Fibroblast of villous mesenchyme (primary cell): ENCODE data around the gene ANKH. TPM values are rescaled to one million over a fixed set of nuclear protein-coding genes. Genes with fewer than 3 reads are reported as not detected.
"Not testable (repeated sequence)": the region's sequence is repeated elsewhere in the genome, so short reads cannot be mapped to it uniquely, and the experiment has no call there.

Source experiments
- DNase-seq: peaks from one replicate; pipeline ENCODE4 v3.0.0-alpha.2; 2010; ENCODE audit warnings: low read depth
- H3K4me3 ChIP-seq: 2 replicates; pipeline ENCODE4 v1.5.1; 2011; ENCODE audit warnings: low read depth, mild to moderate bottlenecking, low read length
- total RNA-seq: library from RNA; depleted of rRNA; stranded (reverse); fragments of >200 nt; gene quantifications from 2 replicates; pipeline ENCODE4 v1.2.3, GENCODE V29; 2012
- TF ChIP-seq, protein P1 (sequence below): IDR thresholded peaks from 2 replicates; pipeline ENCODE4 v1.5.1; 2012; ENCODE audit warnings: low read depth, mild to moderate bottlenecking, low read length; ENCODE audit not compliant: insufficient read depth

Gene ANKH
- total RNA-seq, 1 donor, result 8.2 TPM

- DNase-seq, result no peak
- no peak overlapping the region for H3K4me3 ChIP-seq
- TF ChIP-seq, protein P1, sequence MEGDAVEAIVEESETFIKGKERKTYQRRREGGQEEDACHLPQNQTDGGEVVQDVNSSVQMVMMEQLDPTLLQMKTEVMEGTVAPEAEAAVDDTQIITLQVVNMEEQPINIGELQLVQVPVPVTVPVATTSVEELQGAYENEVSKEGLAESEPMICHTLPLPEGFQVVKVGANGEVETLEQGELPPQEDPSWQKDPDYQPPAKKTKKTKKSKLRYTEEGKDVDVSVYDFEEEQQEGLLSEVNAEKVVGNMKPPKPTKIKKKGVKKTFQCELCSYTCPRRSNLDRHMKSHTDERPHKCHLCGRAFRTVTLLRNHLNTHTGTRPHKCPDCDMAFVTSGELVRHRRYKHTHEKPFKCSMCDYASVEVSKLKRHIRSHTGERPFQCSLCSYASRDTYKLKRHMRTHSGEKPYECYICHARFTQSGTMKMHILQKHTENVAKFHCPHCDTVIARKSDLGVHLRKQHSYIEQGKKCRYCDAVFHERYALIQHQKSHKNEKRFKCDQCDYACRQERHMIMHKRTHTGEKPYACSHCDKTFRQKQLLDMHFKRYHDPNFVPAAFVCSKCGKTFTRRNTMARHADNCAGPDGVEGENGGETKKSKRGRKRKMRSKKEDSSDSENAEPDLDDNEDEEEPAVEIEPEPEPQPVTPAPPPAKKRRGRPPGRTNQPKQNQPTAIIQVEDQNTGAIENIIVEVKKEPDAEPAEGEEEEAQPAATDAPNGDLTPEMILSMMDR, result no peak
Observed at GRCh38 chr5:14879393-14879792, 7.8 kb upstream of the ANKH start.

GRCh38 chr5:14878192-14878591 lies 6.6 kb upstream of the ANKH start:
- H3K4me3 ChIP-seq, DNase-seq: not testable (repeated sequence)

- TF ChIP-seq, protein P1, result no peak
- no peak for DNase-seq
- no peak overlapping the region for H3K4me3 ChIP-seq
Observed at GRCh38 chr5:14876095-14876494, 4.5 kb upstream of the ANKH start.

- H3K4me3 ChIP-seq, result no peak overlapping the region
- DNase-seq, result no peak
- TF ChIP-seq, protein P1, result no peak
Observed at GRCh38 chr5:14873790-14874189, 2.2 kb upstream of the ANKH start.

GRCh38 chr5:14873093-14873492 lies 1.5 kb upstream of the ANKH start:
- no peak for DNase-seq
- TF ChIP-seq, protein P1, result no peak
- no peak overlapping the region for H3K4me3 ChIP-seq

DNA sequence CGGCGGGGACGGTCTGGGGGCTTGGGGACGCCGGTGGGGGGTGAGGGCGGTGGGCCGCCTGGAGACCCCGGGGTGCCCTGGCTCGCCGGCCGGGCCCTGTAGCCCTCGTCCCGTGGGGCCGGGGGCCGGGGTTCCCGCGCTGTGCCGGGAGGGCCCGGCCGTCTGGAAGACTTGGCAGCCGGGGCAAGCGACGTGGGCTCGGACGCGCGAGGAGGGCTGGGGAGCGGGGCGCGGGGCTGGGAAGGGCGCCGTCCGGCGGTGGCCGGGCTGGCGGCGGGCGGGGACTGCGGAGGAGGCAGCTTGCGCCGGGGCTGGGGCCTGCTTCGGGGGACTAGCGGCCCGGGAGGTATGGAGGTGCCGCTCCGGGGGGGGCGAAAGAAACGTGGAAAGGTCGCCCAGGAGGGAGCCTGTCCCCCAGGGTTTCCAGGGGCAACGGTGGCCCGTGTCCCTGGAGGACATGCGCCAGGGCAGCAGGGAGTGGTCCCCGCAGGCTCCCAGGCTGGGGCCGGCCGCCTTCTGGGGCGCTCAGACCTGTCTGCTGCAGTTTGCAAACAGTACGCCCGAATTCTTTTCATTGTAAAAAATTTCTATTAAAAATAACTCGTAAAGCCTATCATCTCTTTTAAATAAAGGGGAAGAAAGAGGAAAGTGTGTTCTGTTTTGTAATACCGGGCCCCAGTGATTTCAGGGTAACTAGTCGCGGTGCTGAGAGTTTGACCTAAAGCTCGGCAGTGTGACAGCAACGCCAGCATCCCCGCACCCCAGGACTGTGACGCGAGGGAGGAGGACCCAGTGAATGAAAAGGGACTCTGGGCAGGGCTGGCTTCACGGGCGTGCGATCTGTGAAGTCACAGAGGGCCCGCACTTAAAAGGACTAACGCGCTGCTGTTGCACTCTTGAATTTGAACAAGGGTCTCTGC lies 752 bp upstream of the ANKH start:
- peak; percentile 43 for DNase-seq
- TF ChIP-seq, protein P1, result peak; percentile 18

DNA sequence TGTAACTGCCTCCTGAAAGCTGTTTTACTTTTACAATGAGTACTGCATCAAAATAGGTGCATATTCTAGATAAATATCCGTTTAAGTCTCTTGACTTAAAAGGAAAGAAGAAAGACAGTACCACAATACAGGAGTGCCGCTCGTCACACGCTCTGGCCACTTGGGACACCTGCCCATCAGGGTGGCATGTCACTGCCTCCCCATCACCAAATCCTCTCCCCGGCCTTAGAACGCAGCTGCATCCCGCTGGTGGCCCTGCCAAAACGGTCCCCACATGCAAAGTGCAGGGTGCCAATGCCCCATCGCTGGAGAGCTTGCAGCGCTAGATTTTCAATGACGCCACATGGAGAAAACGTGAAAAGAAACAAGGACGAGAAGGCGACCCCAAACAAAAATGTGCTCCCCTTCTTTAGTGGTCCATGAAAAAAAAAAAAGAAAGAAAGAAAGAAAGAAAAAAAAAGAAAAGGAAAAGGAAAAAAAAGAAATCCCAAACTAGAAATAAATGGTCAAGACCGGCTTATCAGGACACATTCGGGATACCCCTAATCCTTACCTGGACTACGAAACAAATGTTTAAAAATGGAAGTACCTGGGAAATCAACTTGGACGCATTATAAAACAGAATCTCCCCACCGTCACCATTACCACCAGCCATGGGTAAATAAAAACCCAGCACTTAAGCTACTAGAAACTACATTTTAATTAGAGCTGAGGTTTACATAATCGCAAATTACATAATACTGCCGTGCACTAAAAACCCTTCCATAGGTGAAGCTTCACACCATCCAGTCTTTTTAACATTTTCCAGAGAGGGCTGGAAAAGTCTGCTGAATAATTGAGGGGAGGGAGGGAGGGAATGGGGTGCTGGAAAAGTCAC lies 1.0 kb downstream of the ANKH start:
- peak overlapping the region; percentile 78 for H3K4me3 ChIP-seq
- TF ChIP-seq, protein P1, result no peak
- no peak for DNase-seq

More for the DNA sequence above, 752 bp upstream of the ANKH start:
- H3K4me3 ChIP-seq, result peak overlapping the region; percentile 72
